ENCODE measurements around the gene FAM32A. TPM values are rescaled to one million over a fixed set of nuclear protein-coding genes. Genes with fewer than 3 reads are reported as not detected.

Gene FAM32A
- total RNA-seq, 2 donors from 2014 or later, result 74.8 to 75.5 TPM

GRCh38 chr19:16200038-16201010 is 15.1 kb downstream of the FAM32A start:
- ATAC-seq (ENCODE audit: insufficient number of reproducible peaks, low FRiP score, low read depth) (no peak), DNase-seq (ENCODE audit: low spot score) (no peak)
- peaks cover 29% of the 10 kb centered on the region for H3K36me3 ChIP-seq
- H3K27me3 ChIP-seq (replicated peaks; ENCODE audit: insufficient read depth), result no peaks in the 10 kb centered on the region
- H3K4me1 ChIP-seq (ENCODE audit: control insufficient read depth in 1 of 2, low read depth in 2 of 2), result peaks cover 18 to 24% of the 10 kb centered on the region in 2 donors
- H3K27ac ChIP-seq, result no peak overlapping the region
- H3K9me3 ChIP-seq, result no peaks in the 10 kb centered on the region
- H3K4me3 ChIP-seq, result no peak overlapping the region
- no peak for TF ChIP-seq CTCF (IDR thresholded peaks at IDR 0.05)

DNA sequence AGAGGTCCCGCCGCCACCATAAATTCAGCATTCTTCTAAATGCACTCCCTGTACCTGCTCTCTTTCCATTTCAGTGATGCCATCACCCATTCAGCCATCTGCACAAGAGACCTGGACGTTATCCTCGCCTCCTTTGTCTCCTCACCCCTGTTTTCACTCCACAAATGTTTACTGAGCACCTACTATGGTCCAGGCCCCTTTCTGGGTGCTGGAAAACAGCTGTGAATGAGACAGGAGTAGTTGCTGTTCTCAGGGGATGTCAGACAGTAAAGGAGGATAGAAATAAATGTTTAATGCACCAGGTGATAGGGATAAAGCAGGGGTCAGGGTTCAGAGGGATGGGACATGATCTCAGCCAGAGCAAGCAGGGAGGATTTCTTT is 15.8 kb downstream of the FAM32A start:
- H3K4me3 ChIP-seq, result no peak overlapping the region
- H3K4me1 ChIP-seq (ENCODE audit: control insufficient read depth in 1 of 2, low read depth in 2 of 2), result peaks cover 18 to 29% of the 10 kb centered on the region in 2 donors
- H3K9me3 ChIP-seq, result no peaks in the 10 kb centered on the region
- no peak for TF ChIP-seq CTCF (IDR thresholded peaks at IDR 0.05)
- ATAC-seq (ENCODE audit: insufficient number of reproducible peaks, low FRiP score, low read depth), result no peak
- peaks cover 34% of the 10 kb centered on the region for H3K36me3 ChIP-seq
- H3K27me3 ChIP-seq (replicated peaks; ENCODE audit: insufficient read depth), result no peaks in the 10 kb centered on the region
- H3K27ac ChIP-seq, result no peak overlapping the region
- no peak for DNase-seq (ENCODE audit: low spot score)

DNA sequence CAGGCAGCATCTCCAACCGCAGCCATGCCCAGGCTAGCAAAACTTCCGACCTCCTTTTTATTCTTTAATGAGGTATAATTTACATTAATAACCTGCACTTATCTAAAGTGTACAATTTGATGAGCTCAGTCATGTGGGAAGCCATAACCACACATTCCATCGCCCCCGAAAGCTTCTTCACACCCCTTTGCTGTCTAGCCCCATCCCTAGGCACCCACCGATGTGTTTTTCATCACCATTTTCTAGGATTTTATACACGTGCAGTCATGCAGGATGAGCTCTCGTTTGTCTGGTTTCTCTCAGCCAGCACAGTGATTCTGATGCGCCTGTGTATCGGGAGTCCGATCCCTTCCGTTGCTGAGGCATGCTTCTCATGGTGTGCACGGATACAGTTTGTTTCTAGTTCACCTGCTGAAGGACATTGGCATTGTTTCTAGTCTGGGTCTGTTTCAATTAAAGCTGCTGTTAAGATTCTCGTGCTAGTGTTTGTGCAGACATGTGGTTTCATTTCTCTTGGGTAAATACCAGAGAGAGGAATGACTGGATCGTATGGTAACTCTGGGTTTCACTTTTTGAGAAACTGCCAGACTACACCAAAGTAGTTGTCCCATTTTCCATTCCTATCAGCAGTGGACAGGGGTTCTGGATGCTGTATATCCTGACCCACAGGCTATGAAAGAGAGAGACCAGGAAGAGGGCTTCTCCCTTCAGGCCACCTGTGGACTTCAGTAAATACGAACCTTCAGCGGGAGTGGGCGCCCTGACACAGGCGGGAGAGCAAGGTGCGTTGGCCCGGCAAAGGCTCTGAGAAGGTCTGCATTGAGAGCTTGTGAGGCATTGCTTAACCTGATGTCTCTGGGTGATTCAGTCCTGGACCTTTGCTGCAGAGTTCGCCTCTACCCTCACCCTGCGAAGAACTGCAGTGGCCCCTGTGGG is 17.4 kb downstream of the FAM32A start:
- H3K27me3 ChIP-seq (replicated peaks; ENCODE audit: insufficient read depth), result no peaks in the 10 kb centered on the region
- no peak for DNase-seq (ENCODE audit: low spot score)
- no peak for ATAC-seq (ENCODE audit: insufficient number of reproducible peaks, low FRiP score, low read depth)
- peaks cover 48% of the 10 kb centered on the region for H3K36me3 ChIP-seq
- TF ChIP-seq CTCF (IDR thresholded peaks at IDR 0.05), result no peak
- no peak overlapping the region for H3K27ac ChIP-seq
- H3K9me3 ChIP-seq, result no peaks in the 10 kb centered on the region
- peaks cover 12 to 23% of the 10 kb centered on the region in 2 donors for H3K4me1 ChIP-seq (ENCODE audit: control insufficient read depth in 1 of 2, low read depth in 2 of 2)
- H3K4me3 ChIP-seq, result no peak overlapping the region

DNA sequence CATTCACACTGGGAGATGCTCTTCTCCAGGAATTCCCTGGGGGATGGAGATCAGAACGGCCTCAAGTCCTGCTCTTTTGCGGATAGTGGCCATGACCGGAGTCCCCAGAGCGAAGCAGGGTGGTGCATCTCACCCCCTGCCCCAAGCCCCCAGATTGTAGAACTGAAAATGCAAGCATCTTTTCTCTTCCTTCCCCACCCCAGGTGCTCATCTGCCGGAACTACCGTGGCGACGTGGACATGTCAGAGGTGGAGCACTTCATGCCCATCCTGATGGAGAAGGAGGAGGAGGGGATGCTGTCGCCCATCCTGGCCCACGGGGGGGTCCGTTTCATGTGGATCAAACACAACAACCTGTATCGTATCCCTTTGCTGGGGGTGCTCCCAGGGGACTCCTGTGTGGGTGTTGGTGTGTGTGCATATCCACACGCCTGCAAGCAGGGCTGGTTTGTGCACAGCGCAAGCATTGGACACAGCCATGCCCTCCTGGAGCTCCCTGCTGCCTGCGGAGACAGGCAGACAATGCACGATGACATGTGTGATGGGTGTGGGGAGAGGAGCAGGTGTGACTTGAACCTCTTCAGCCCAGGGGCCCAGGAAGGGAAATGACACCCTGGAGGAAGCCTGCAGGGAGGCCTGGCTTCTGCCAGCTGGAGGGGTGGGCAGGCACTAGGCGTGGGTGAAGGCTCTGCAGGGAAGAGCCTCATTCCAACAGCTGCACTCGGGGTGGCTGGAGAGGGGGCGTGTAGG is 18.2 kb downstream of the FAM32A start:
- TF ChIP-seq CTCF (IDR thresholded peaks at IDR 0.05), result no peak
- H3K4me3 ChIP-seq, result no peak overlapping the region
- no peaks in the 10 kb centered on the region for H3K27me3 ChIP-seq (replicated peaks; ENCODE audit: insufficient read depth)
- no peak for ATAC-seq (ENCODE audit: insufficient number of reproducible peaks, low FRiP score, low read depth)
- H3K9me3 ChIP-seq, result no peaks in the 10 kb centered on the region
- H3K36me3 ChIP-seq, result peaks cover 54% of the 10 kb centered on the region
- peaks cover 12 to 21% of the 10 kb centered on the region in 2 donors for H3K4me1 ChIP-seq (ENCODE audit: control insufficient read depth in 1 of 2, low read depth in 2 of 2)
- H3K27ac ChIP-seq, result no peak overlapping the region
- DNase-seq (ENCODE audit: low spot score), result no peak

Data from thoracic aorta (tissue), 2 donors.